ENCODE results near the gene E4F1. TPM values are rescaled to one million over a fixed set of nuclear protein-coding genes. Genes with fewer than 3 reads are reported as not detected.

Gene E4F1
- total and polyA plus RNA-seq, 10 of the 15 experiments (the other 5 are each of a cell fraction or from before 2014, with no cell fraction given): 0.23 to 36.5 (median 14.5) TPM

DNA sequence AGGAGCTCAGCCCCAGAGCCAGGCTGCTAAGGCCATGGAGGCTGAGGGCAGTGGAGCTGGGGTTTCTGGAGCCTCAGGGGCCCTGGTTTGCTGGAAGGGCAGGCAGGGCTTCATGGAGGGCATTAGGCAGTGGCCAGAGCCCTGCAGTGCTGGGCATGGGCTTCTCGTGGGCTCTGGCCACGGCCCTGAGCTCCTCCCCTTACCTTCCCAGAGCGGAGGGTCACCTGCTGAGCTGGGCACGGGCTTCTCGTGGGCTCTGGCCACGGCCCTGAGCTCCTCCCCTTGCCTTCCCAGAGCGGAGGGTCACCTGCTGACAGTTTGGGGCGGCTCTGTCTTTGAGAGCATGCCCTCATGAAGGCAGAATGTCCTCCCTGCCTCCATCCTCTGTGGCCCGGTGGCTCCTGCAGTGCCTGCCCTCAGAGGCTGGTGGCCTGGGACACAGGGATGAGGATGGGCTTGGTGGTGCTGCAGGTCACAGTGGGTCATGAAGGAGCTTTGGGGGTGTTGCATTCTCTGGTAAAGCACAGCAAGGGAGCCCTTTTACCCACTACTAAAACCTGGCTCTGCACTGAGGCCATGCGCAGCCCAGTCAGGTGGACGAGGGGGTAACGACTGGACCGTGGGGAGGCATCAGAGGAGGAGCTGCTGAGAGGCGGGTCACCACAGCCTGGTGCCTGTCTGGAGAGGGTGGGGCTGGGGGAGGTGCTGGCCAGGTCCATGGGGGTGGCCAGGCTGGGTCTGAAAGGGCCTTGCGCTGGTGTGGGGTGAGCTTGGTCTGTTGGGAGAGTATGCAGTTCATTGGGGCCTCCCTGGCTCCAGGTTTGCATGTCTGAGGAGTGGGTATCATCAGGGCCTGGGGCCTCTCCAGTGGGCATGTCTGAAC lies 47.4 kb downstream of the E4F1 start:
- BruUV-seq (replicated peaks): no TSS peak
- ChIA-PET CTCF (interaction anchor here (1.0 to 2.2 kb wide), 4 partner anchors 9 to 131 kb away, joined by 3 to 8 read pairs (median 3); partner anchors contain the start of gene ECI1), SMC1A (ENCODE audit: uncharacterized antibody, unreplicated experiment) (no interaction called here), RAD21 (ENCODE audit: unreplicated experiment) (interaction anchor here (0.6 kb wide), 1 partner anchor 1573 kb away, joined by 3 read pairs; no protein-coding TSS in a partner anchor), POLR2A (interaction anchor here (0.6 to 1.2 kb wide), 2 partner anchors 10 to 93 kb away, joined by 3 to 4 read pairs; no protein-coding TSS in a partner anchor)
- ATAC-seq (no peak), FAIRE-seq (no peak), DNase-seq (ENCODE audit: low read depth, low spot score) (no peak)
- H2AFZ ChIP-seq (ENCODE audit: control insufficient read depth, low read depth, low read length): no peak overlapping the region
- H3K27me3 ChIP-seq (replicated peaks in 1 of 2; ENCODE audit: control insufficient read depth in 2 of 2, insufficient read depth in 2 of 2, low read length in 1 of 2): no peaks in the 10 kb centered on the region
- peaks cover 11% of the 10 kb centered on the region for H3K4me1 ChIP-seq (ENCODE audit: control insufficient read depth, insufficient read depth, low read length)
- H3K9me3 ChIP-seq (replicated peaks; ENCODE audit: control insufficient read depth, insufficient read depth, low read length): no peaks in the 10 kb centered on the region
- in situ Hi-C loops (cut with MboI) (no loop called here), intact Hi-C loops (cut with micrococcal nuclease; ENCODE audit: unreplicated experiment) (no loop called here)
- H3K9ac ChIP-seq (ENCODE audit: control insufficient read depth, insufficient read depth, low read length): no peak overlapping the region
- H3K4me3 ChIP-seq: no peak overlapping the region
- WGBS (ENCODE audit: insufficient coverage, insufficient replicate concordance, low lambda C conversion rate, missing lambda C conversion rate): 70% methylated on average over 13 of the region's 15 CpGs
- H4K20me1 ChIP-seq (ENCODE audit: control insufficient read depth, insufficient read depth): peaks cover 4% of the 10 kb centered on the region; the same call in 1 of the 2 replicates
- no peak overlapping the region for H3K4me2 ChIP-seq (ENCODE audit: control insufficient read depth, insufficient read depth)
- H3K27ac ChIP-seq (ENCODE audit: control insufficient read depth, insufficient read depth): no peak overlapping the region
- peaks cover 26% of the 10 kb centered on the region for H3K79me2 ChIP-seq (ENCODE audit: control insufficient read depth, insufficient read depth, low read length)
- peaks cover 0 to under 1% of the 10 kb centered on the region in 2 experiments; a peak in 1 of 4 replicates for H3K36me3 ChIP-seq (ENCODE audit: control insufficient read depth in 2 of 2, insufficient read depth in 2 of 2, low read length in 1 of 2)
- TF ChIP-seq, protein P1, sequence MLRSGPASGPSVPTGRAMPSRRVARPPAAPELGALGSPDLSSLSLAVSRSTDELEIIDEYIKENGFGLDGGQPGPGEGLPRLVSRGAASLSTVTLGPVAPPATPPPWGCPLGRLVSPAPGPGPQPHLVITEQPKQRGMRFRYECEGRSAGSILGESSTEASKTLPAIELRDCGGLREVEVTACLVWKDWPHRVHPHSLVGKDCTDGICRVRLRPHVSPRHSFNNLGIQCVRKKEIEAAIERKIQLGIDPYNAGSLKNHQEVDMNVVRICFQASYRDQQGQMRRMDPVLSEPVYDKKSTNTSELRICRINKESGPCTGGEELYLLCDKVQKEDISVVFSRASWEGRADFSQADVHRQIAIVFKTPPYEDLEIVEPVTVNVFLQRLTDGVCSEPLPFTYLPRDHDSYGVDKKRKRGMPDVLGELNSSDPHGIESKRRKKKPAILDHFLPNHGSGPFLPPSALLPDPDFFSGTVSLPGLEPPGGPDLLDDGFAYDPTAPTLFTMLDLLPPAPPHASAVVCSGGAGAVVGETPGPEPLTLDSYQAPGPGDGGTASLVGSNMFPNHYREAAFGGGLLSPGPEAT (IDR thresholded peaks at IDR 0.05; ENCODE audit: low read depth): no peak
- TF ChIP-seq YY1 (IDR thresholded peaks at IDR 0.05; ENCODE audit: low read depth, low read length) (no peak), NR2F1 (conservative IDR thresholded peaks at IDR 0.05) (no peak), SREBF2 (IDR thresholded peaks at IDR 0.05; ENCODE audit: low read length) (no peak), RFX5 (IDR thresholded peaks at IDR 0.05; ENCODE audit: low read depth, low read length) (no peak), BMI1 (IDR thresholded peaks at IDR 0.05; ENCODE audit: borderline replicate concordance) (no peak), ZSCAN29 (IDR thresholded peaks at IDR 0.05) (no peak), MTA3 (IDR thresholded peaks at IDR 0.05; ENCODE audit: borderline replicate concordance, low read length) (no peak)
- TF ChIP-seq, protein P2, sequence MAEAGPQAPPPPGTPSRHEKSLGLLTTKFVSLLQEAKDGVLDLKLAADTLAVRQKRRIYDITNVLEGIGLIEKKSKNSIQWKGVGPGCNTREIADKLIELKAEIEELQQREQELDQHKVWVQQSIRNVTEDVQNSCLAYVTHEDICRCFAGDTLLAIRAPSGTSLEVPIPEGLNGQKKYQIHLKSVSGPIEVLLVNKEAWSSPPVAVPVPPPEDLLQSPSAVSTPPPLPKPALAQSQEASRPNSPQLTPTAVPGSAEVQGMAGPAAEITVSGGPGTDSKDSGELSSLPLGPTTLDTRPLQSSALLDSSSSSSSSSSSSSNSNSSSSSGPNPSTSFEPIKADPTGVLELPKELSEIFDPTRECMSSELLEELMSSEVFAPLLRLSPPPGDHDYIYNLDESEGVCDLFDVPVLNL (IDR thresholded peaks at IDR 0.05; ENCODE audit: low read depth, low read length): no peak
